Neural progenitor cell (in vitro differentiated cells): ENCODE data around the gene TPI1.

Experiments
- EZH2phosphoT487 ChIP-seq: fragments of 200-600 bp; sonication (generic); IDR thresholded peaks from 2 replicates; pipeline ENCODE4 v1.6.1; 2017; ENCODE audit warnings: antibody characterized with exemption
- TF ChIP-seq, protein P1 (sequence below): fragments of 200-600 bp; sonication (generic); IDR thresholded peaks from 2 replicates; pipeline ENCODE4 v1.5.1; 2017; ENCODE audit warnings: antibody characterized with exemption, mild to moderate bottlenecking

GRCh38 chr12:6896846-6897435 lies 29.6 kb downstream of the TPI1 start:
- TF ChIP-seq EZH2phosphoT487, result no peak
- TF ChIP-seq, protein P1, sequence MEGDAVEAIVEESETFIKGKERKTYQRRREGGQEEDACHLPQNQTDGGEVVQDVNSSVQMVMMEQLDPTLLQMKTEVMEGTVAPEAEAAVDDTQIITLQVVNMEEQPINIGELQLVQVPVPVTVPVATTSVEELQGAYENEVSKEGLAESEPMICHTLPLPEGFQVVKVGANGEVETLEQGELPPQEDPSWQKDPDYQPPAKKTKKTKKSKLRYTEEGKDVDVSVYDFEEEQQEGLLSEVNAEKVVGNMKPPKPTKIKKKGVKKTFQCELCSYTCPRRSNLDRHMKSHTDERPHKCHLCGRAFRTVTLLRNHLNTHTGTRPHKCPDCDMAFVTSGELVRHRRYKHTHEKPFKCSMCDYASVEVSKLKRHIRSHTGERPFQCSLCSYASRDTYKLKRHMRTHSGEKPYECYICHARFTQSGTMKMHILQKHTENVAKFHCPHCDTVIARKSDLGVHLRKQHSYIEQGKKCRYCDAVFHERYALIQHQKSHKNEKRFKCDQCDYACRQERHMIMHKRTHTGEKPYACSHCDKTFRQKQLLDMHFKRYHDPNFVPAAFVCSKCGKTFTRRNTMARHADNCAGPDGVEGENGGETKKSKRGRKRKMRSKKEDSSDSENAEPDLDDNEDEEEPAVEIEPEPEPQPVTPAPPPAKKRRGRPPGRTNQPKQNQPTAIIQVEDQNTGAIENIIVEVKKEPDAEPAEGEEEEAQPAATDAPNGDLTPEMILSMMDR, result no peak
